Bronchial epithelial cell (primary cell): ENCODE measurements around the gene EFNA4. TPM values are rescaled to one million over a fixed set of nuclear protein-coding genes. Genes with fewer than 3 reads are reported as not detected.
A peak's percentile ranks its signal among the peaks of the same experiment; 100 is the strongest.

Source experiments
- DNase-seq: peaks from one replicate; pipeline ENCODE4 v3.0.0-alpha.2; 2010; ENCODE audit warnings: low read depth
- FAIRE-seq: peaks from 2 replicates; lab custom pipeline; 2011; peaks lifted over from hg19 to GRCh38; lab: Jason Lieb, UNC
- H3K27me3 ChIP-seq: 2 replicates; pipeline ENCODE4 v1.5.1; 2011; ENCODE audit warnings: low read length; ENCODE audit not compliant: control insufficient read depth, insufficient read depth
- H3K36me3 ChIP-seq: 2 replicates; pipeline ENCODE4 v1.5.1; 2011; ENCODE audit warnings: low read length; ENCODE audit not compliant: control insufficient read depth, insufficient read depth
- H3K4me3 ChIP-seq: 2 replicates; pipeline ENCODE4 v1.5.1; 2011; ENCODE audit warnings: mild to moderate bottlenecking, low read depth, low read length, control low read depth
- CTCF ChIP-seq: IDR thresholded peaks from 2 replicates; pipeline ENCODE4 v1.5.1; 2011; ENCODE audit warnings: mild to moderate bottlenecking, moderate library complexity, low read length, control low read depth, inconsistent platforms; ENCODE audit not compliant: insufficient read depth, severe bottlenecking
- total RNA-seq: library from RNA; depleted of rRNA; stranded (reverse); fragments of >200 nt; gene quantifications from 2 replicates; pipeline ENCODE4 v1.2.1, GENCODE V29; 2014

EFNA4 gene
- total RNA-seq, 1 donor from 2014 or later = 8.7 TPM

DNA sequence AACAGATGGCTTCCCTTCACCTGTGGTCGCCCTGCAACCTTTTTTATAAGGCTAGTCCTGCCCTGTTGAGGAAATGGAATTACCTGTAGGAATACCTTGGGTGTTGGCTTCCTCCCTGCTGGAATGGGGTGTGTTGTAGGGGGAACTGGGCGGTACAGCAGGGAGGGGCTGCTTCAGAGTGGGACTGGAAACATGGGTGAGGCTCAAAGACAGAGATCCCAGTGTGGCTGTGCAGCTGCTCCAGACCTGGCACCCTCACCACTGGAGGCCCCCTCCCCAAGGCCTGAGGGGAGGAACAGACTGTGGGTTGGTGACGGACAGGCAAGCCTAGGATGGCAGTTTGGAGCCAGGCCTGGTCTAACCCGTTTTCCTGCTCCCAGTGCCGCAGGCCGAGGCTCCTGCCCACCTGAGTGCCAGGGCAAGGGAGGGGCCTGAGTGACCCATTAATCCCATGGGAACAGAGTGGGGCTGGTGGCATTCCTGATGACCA is 19.6 kb downstream of the EFNA4 start:
- FAIRE-seq (no peak), DNase-seq (no peak)
- no peak for TF ChIP-seq CTCF
- Histone ChIP-seq H3K36me3 (peaks cover 3% of the 10 kb centered on the region), H3K27me3 (peaks cover 9% of the 10 kb centered on the region), H3K4me3 (no peak overlapping the region)

DNA sequence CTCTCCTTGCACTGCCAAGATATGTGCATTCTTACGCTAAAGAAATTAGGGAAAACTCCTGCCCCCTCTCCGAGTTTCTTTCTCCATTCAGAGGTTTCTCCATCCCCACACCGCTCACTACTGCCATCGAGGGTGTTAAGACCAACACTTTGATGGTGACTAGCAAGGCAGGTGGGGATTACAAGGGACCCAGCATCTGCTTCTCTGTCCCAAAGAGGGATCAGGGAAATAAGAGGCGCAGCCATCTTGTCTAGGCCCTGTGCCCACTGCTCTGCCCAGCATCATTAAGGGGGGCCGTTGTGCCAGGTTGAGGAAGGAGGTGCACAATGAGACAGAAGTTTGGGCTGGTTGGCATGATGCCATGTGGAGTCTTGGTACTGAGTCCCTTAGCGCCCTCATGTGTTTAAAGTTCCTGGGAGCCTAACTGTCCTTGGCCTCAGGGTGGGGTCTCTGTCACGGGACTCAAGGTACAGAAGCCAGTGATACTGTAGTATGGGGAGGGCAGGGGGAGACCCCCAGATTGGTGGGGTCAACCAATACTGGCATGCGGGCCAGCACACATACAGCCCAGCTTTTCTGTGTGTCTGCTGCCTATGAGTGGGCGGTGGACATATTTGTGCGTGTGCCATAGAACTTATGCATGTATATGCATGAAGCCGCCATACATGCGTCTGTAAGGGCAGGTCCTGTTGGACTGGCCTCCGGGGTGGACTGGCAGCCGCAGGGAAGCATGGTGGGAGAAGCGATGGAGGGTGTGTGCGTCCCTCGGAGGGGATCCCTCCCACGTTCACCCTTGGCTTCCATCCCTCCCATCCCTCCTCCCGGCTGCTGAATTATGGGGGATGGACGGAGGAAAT is 20.6 kb downstream of the EFNA4 start:
- DNase-seq (peak; percentile 56), FAIRE-seq (no peak)
- peak; percentile 53 for TF ChIP-seq CTCF
- Histone ChIP-seq H3K36me3 (peaks cover 3% of the 10 kb centered on the region), H3K4me3 (peak overlapping the region; percentile 67), H3K27me3 (peaks cover 9% of the 10 kb centered on the region)

DNA sequence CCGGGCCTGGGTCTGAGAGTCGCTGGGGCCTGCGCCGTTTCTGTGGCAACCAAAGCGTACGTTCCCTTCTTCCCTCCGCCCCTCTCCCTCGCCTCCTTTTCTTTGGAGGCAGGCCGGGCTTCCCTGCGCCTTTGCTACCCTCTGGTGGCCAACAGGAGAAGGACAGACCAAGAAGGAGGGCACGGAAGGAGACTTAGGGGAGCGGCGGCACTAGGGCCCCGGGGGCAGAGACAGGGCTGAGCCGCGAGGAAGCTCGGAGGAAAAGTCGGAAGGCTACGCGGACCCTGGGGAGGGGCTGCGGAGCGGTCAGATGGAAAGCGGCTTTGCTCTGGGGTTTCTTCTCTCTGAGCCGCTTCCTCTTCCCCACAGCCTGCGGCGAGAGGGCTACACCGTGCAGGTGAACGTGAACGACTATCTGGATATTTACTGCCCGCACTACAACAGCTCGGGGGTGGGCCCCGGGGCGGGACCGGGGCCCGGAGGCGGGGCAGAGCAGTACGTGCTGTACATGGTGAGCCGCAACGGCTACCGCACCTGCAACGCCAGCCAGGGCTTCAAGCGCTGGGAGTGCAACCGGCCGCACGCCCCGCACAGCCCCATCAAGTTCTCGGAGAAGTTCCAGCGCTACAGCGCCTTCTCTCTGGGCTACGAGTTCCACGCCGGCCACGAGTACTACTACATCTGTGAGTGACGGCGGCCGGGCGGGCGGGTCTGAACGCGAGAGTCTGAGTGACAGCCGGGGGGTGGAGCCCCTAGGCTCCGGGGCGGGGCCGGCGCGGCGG is 21.4 kb downstream of the EFNA4 start:
- FAIRE-seq (no peak), DNase-seq (peak; percentile 82)
- peak; percentile 89 for TF ChIP-seq CTCF
- Histone ChIP-seq H3K27me3 (peaks cover 9% of the 10 kb centered on the region), H3K36me3 (peaks cover 3% of the 10 kb centered on the region), H3K4me3 (peak overlapping the region; percentile 67)

DNA sequence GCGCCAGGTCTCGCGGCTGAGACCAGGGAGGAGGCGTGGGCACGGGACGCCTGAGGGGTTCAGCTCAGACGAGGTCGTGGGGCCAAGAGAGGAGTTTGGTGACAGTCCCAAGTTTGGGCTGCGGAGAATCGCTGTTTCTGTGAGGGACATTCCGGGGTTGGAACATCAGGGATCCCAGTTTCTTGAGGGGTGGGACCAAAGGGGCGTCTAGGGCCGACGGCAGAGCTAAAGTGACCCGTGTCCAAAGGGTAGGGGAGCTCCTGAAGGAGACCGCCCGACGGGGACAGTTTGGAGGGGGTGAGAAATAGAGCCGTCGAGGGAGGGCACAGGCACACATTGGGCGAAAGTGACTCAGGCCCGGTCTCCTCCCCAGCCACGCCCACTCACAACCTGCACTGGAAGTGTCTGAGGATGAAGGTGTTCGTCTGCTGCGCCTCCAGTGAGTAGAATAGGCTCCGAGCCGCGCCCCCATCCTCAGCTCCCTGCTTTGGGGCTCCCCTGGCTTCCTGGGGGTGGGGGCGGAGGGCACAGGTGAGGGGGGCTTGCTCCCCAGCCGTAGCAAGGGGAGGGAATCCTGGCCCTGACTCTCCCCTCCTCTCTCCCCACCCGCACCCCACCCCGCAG is 22.1 kb downstream of the EFNA4 start:
- DNase-seq (peak; percentile 73), FAIRE-seq (no peak)
- TF ChIP-seq CTCF = no peak
- H3K4me3 ChIP-seq = peak overlapping the region; percentile 67
- peaks cover 3% of the 10 kb centered on the region for H3K36me3 ChIP-seq
- peaks cover 7% of the 10 kb centered on the region for H3K27me3 ChIP-seq

DNA sequence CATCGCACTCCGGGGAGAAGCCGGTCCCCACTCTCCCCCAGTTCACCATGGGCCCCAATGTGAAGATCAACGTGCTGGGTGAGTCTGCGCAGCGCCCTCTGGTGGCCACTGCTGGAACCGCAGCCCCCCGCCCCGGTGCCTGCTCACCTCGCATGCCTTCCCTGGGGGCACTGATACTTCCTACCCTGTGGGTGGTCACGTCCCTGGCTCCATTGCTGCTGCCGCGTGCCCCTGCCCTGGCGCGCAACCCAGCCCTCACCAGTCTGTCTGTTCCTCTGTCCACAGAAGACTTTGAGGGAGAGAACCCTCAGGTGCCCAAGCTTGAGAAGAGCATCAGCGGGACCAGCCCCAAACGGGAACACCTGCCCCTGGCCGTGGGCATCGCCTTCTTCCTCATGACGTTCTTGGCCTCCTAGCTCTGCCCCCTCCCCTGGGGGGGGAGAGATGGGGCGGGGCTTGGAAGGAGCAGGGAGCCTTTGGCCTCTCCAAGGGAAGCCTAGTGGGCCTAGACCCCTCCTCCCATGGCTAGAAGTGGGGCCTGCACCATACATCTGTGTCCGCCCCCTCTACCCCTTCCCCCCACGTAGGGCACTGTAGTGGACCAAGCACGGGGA is 22.7 kb downstream of the EFNA4 start:
- Histone ChIP-seq H3K36me3 (peaks cover 3% of the 10 kb centered on the region), H3K27me3 (peaks cover 4% of the 10 kb centered on the region), H3K4me3 (peak overlapping the region; percentile 67)
- peak; percentile 97 for TF ChIP-seq CTCF
- FAIRE-seq = no peak
- DNase-seq = no peak
